ENCODE results near the gene PLEKHA8. TPM values are rescaled to one million over a fixed set of nuclear protein-coding genes. Genes with fewer than 3 reads are reported as not detected.

Gene PLEKHA8
- total RNA-seq, 4 donors from 2014 or later, result 5.7 to 12.4 (median 7.2) TPM

DNA sequence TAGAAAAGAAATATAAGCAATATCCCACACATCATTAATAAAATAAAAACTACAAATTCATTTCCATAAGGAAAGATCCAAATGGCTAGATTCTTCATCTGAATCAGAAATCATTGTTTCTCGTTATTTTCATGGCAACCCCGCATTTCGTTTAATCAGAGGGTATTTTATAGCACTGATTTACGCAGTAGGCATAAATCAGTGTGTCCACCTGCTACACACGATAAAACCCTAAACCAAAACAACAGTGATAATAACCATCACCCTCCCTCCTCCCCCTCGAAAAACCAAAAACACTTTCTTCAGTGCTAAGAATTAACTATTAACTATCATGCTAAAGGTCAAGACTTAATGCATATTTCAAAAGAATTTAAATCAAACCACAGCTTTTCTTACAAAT, 18.2 kb upstream of the PLEKHA8 start:
- no peaks in the 10 kb centered on the region for H3K27me3 ChIP-seq
- WGBS, result 84% methylated on average over 6 of the region's 6 CpGs
- no peaks in the 10 kb centered on the region for H3K4me1 ChIP-seq
- peaks cover 9% of the 10 kb centered on the region for H3K36me3 ChIP-seq
- DNase-seq (ENCODE audit: low spot score in 2 of 2), result no peak
- TF ChIP-seq POLR2A (IDR thresholded peaks at IDR 0.05) (no peak), EP300 (IDR thresholded peaks at IDR 0.05) (no peak), POLR2AphosphoS5 (IDR thresholded peaks at IDR 0.05) (no peak)
- TF ChIP-seq, protein P1, sequence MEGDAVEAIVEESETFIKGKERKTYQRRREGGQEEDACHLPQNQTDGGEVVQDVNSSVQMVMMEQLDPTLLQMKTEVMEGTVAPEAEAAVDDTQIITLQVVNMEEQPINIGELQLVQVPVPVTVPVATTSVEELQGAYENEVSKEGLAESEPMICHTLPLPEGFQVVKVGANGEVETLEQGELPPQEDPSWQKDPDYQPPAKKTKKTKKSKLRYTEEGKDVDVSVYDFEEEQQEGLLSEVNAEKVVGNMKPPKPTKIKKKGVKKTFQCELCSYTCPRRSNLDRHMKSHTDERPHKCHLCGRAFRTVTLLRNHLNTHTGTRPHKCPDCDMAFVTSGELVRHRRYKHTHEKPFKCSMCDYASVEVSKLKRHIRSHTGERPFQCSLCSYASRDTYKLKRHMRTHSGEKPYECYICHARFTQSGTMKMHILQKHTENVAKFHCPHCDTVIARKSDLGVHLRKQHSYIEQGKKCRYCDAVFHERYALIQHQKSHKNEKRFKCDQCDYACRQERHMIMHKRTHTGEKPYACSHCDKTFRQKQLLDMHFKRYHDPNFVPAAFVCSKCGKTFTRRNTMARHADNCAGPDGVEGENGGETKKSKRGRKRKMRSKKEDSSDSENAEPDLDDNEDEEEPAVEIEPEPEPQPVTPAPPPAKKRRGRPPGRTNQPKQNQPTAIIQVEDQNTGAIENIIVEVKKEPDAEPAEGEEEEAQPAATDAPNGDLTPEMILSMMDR (IDR thresholded peaks at IDR 0.05), result no peak
- H3K9me3 ChIP-seq, result no peaks in the 10 kb centered on the region
- H3K4me3 ChIP-seq, result no peak overlapping the region
- H3K27ac ChIP-seq, result no peak overlapping the region

DNA sequence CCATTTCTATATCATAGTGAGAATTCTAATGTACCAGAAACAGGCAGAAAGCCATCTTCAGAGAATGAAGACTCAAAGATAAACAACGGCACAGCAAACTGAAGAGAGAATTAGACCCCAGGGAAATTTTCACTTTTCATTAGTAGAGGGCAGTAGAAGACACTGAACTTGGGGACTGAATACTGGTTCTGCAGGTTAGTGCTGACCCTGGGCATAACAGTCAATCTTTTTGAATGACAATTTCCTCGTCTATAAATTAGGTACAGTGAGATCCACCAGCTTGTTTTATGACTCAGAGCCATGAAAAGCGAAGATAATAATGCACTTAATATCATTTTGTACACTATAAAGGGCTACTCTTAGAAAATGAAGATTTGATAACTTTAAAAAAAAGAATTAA, 15.5 kb upstream of the PLEKHA8 start:
- Histone ChIP-seq H3K9me3 (no peaks in the 10 kb centered on the region), H3K4me3 (no peak overlapping the region), H3K27me3 (no peaks in the 10 kb centered on the region), H3K4me1 (no peaks in the 10 kb centered on the region), H3K36me3 (peaks cover 21% of the 10 kb centered on the region), H3K27ac (no peak overlapping the region)
- 69% methylated on average over 3 of the region's 3 CpGs for WGBS
- no peak for DNase-seq (ENCODE audit: low spot score in 2 of 2)
- TF ChIP-seq POLR2A (IDR thresholded peaks at IDR 0.05) (no peak), EP300 (IDR thresholded peaks at IDR 0.05) (no peak), POLR2AphosphoS5 (IDR thresholded peaks at IDR 0.05) (no peak)
- TF ChIP-seq, protein P1 (IDR thresholded peaks at IDR 0.05), result no peak

DNA sequence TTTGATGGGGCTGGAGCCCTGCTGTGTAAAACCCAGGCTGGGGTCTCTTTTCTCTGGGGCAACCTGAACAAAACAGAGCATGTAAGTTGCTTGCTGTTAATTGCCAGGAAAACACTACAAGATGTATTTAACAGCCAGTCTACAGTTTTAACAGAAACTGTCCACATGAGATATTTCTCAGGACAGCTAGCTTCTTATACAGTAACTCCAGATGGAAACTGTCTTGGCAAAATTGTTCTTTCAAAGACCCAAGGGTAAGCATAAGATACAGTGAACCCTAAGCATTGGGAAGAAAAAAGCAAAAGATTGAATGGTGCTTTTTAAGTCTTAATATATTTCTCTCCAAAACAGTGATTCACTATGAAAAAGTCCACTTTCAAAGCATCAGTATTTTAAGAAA, 9.8 kb upstream of the PLEKHA8 start:
- DNase-seq (ENCODE audit: low spot score in 2 of 2), result no peak
- Histone ChIP-seq H3K9me3 (no peaks in the 10 kb centered on the region), H3K4me3 (no peak overlapping the region), H3K36me3 (peaks cover 27% of the 10 kb centered on the region), H3K4me1 (no peaks in the 10 kb centered on the region), H3K27ac (no peak overlapping the region), H3K27me3 (no peaks in the 10 kb centered on the region)
- TF ChIP-seq EP300 (IDR thresholded peaks at IDR 0.05) (no peak), POLR2A (IDR thresholded peaks at IDR 0.05) (no peak)

DNA sequence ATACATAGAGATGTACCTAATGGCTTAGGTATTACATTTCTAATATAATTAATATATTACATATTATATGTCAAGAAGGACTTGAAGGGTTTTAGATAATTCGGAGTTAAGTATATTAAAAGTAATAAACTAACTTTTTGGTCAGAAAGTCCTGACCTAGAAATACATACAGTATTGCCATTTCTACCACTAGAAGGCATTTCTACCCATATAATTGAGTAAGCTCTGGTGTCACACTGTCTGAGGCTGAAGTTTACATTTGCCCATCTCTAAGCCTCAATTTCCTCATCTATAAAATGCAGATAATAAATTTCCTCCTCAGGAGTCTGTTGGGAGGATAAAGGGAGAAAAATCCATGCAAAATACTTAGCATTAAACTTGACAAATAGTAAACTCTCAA, 8.8 kb upstream of the PLEKHA8 start:
- DNase-seq (ENCODE audit: low spot score in 2 of 2), result no peak
- TF ChIP-seq POLR2A (IDR thresholded peaks at IDR 0.05) (no peak), POLR2AphosphoS5 (IDR thresholded peaks at IDR 0.05) (no peak), EP300 (IDR thresholded peaks at IDR 0.05) (no peak)
- TF ChIP-seq, protein P1 (IDR thresholded peaks at IDR 0.05), result no peak
- peaks cover 18% of the 10 kb centered on the region for H3K36me3 ChIP-seq
- no peak overlapping the region for H3K27ac ChIP-seq
- H3K4me3 ChIP-seq, result no peak overlapping the region
- WGBS, result 93% methylated on average over 1 of the region's 1 CpG
- no peaks in the 10 kb centered on the region for H3K27me3 ChIP-seq
- H3K4me1 ChIP-seq, result peaks cover 8% of the 10 kb centered on the region
- no peaks in the 10 kb centered on the region for H3K9me3 ChIP-seq

DNA sequence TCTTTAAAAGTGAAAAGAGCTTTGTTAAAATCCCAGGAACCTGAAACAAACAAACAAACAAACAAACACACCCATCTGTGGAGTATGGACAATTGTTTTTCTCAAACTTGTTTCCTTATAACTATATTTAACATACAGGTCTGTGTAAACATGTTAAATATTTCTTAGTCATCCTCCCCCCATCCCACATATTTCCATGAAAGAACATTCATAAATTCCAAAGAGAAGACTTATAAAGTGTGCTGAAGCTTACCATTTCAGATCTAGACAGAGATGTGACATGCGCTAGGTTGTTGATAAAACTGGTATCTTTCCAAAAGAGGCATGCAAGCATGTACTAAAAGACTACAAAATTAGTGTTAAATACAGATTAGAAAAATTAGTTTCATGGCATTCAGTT, 8.3 kb upstream of the PLEKHA8 start:
- WGBS, result 82% methylated on average over 1 of the region's 1 CpG
- no peaks in the 10 kb centered on the region for H3K9me3 ChIP-seq
- no peak overlapping the region for H3K27ac ChIP-seq
- no peak for DNase-seq (ENCODE audit: low spot score in 2 of 2)
- no peaks in the 10 kb centered on the region for H3K27me3 ChIP-seq
- H3K4me1 ChIP-seq, result peaks cover 13% of the 10 kb centered on the region
- TF ChIP-seq POLR2A (IDR thresholded peaks at IDR 0.05), result no peak
- no peak for TF ChIP-seq POLR2AphosphoS5 (IDR thresholded peaks at IDR 0.05)
- TF ChIP-seq, protein P1 (IDR thresholded peaks at IDR 0.05), result no peak
- TF ChIP-seq EP300 (IDR thresholded peaks at IDR 0.05), result no peak
- no peak overlapping the region for H3K4me3 ChIP-seq
- H3K36me3 ChIP-seq, result peaks cover 18% of the 10 kb centered on the region

DNA sequence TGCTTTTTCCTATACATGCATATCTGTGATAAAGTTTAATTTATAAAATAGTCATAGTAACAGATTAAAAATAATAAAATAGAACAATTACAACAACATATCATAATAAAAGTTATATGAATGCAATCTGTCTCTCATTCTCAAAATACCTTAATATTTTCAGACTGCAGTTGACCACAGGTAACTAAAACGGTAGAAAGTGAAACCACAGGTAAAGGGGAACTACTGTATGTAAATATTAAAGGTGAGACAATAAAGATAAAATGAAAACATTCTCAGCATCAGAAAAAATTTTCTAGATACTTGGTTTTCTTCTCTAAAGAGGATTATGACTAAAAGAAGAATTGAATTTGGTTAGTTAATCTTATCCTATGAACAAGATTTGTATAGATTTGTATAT, 7.7 kb upstream of the PLEKHA8 start:
- Histone ChIP-seq H3K9me3 (no peaks in the 10 kb centered on the region), H3K36me3 (peaks cover 18% of the 10 kb centered on the region), H3K27me3 (no peaks in the 10 kb centered on the region), H3K4me3 (no peak overlapping the region), H3K4me1 (peaks cover 18% of the 10 kb centered on the region), H3K27ac (no peak overlapping the region)
- TF ChIP-seq POLR2AphosphoS5 (IDR thresholded peaks at IDR 0.05) (no peak), EP300 (IDR thresholded peaks at IDR 0.05) (no peak), POLR2A (IDR thresholded peaks at IDR 0.05) (no peak)
- TF ChIP-seq, protein P1 (IDR thresholded peaks at IDR 0.05), result no peak
- 32% methylated on average over 1 of the region's 1 CpG for WGBS
- no peak for DNase-seq (ENCODE audit: low spot score in 2 of 2)

All from suprapubic skin (tissue), 4 donors.